Inflammatory macrophage treated with lipopolysaccharide for 4 hours (primary cell): ENCODE data around the gene SLC35D3.
"Not testable (repeated sequence)": the region's sequence is repeated elsewhere in the genome, so short reads cannot be mapped to it uniquely, and the experiment has no call there.

Experiments
- DNase-seq: peaks from one replicate; pipeline ENCODE4 v3.0.0-alpha.2; 2020

Gene SLC35D3

GRCh38 chr6:136921936-136922684 is at the start of gene SLC35D3:
TSS of gene SLC35D3 (plus strand) at chr6:136922301. CDS start at chr6:136922429, 128 bp downstream.
- peak; percentile 48 for DNase-seq

- no peak for DNase-seq
Measured at GRCh38 chr6:136873748-136874147, 48.4 kb upstream of the SLC35D3 start.

- DNase-seq = not testable (repeated sequence)
Measured at GRCh38 chr6:136876469-136876868, 45.6 kb upstream of the SLC35D3 start.

- DNase-seq = no peak
Measured at GRCh38 chr6:136880748-136881460, 41.2 kb upstream of the SLC35D3 start.

- no peak for DNase-seq
Measured at GRCh38 chr6:136886091-136886490, 36.0 kb upstream of the SLC35D3 start.

- no peak for DNase-seq
Measured at GRCh38 chr6:136887953-136888352, 34.1 kb upstream of the SLC35D3 start.

- no peak for DNase-seq
Measured at GRCh38 chr6:136889271-136890193, 32.6 kb upstream of the SLC35D3 start.

- DNase-seq = no peak
Measured at GRCh38 chr6:136890194-136890839, 31.8 kb upstream of the SLC35D3 start.

- DNase-seq = no peak
Measured at GRCh38 chr6:136890986-136891385, 31.1 kb upstream of the SLC35D3 start.

GRCh38 chr6:136893187-136893586 is 28.9 kb upstream of the SLC35D3 start:
- DNase-seq = no peak

- no peak for DNase-seq
Measured at GRCh38 chr6:136895901-136896300, 26.2 kb upstream of the SLC35D3 start.

GRCh38 chr6:136897071-136897470 is 25.0 kb upstream of the SLC35D3 start:
- no peak for DNase-seq

- DNase-seq = no peak
Measured at GRCh38 chr6:136901212-136901784, 20.8 kb upstream of the SLC35D3 start.

- DNase-seq = not testable (repeated sequence)
Measured at GRCh38 chr6:136904477-136904876, 17.6 kb upstream of the SLC35D3 start.

- no peak for DNase-seq
Measured at GRCh38 chr6:136914947-136915346, 7.2 kb upstream of the SLC35D3 start.

- DNase-seq = no peak
Measured at GRCh38 chr6:136918706-136919105, 3.4 kb upstream of the SLC35D3 start.

- DNase-seq = no peak
Measured at GRCh38 chr6:136920216-136920615, 1.9 kb upstream of the SLC35D3 start.

GRCh38 chr6:136920671-136921380 is 1.3 kb upstream of the SLC35D3 start:
- no peak for DNase-seq

- DNase-seq = no peak
Measured at GRCh38 chr6:136921381-136921935, 643 bp upstream of the SLC35D3 start.

- no peak for DNase-seq
Measured at GRCh38 chr6:136922685-136923006, 545 bp downstream of the SLC35D3 start.
